Measurements from ENCODE around the gene ID1. TPM values are rescaled to one million over a fixed set of nuclear protein-coding genes. Genes with fewer than 3 reads are reported as not detected.

ID1 gene
- total and polyA plus RNA-seq, 10 donors = 47.6 to 222 (median 123) TPM

GRCh38 chr20:31654534-31654933 lies 49.4 kb downstream of the ID1 start:
- DNase-seq = no peak
- Histone ChIP-seq H3K4me1 (no peaks in the 10 kb centered on the region), H3K9me3 (no peaks in the 10 kb centered on the region), H3K36me3 (no peaks in the 10 kb centered on the region), H3K4me3 (no peak overlapping the region), H3K27ac (no peak overlapping the region), H3K27me3 (replicated peaks in 1 of 7) (no peaks in the 10 kb centered on the region)
- TF ChIP-seq POLR2A (IDR thresholded peaks at IDR 0.05) (no peak), CTCF (IDR thresholded peaks at IDR 0.05 in 8 of 11, conservative IDR thresholded peaks at IDR 0.05 in 3 of 11) (no peak), POLR2AphosphoS5 (IDR thresholded peaks at IDR 0.05) (no peak)
- WGBS, 5 donors = 76 to 85% (median 78%) methylated on average over 5 of the region's 5 CpGs
- intact Hi-C loops (cut with DNase I; ENCODE audit: low total_unique reads) = no loop called here

Small RNA genes lying within 50 kb of the gene (microRNA-seq; reads per million reads assigned to microRNA genes)
- gene MIR3193 = 0 to 0.57 (median 0) reads per million in 3 donors

Small RNA genes lying within 50 kb of the gene (small RNA-seq; reads per million reads assigned to genes)
- 0 reads per million in 4 donors for gene MIR3193

Other genes starting within 250 kb of the ID1 start
- gene DEFB118, start 236.7 kb upstream of the ID1 start, total RNA-seq = not detected
- gene DEFB118, start 236.7 kb upstream of the ID1 start, polyA plus RNA-seq = not detected
- gene DEFB119, start 214.7 kb upstream of the ID1 start, total RNA-seq = not detected
- not detected for gene DEFB119, start 214.7 kb upstream of the ID1 start, polyA plus RNA-seq
- gene DEFB121, start 199.1 kb upstream of the ID1 start, total RNA-seq = not detected
- gene DEFB121, start 199.1 kb upstream of the ID1 start, polyA plus RNA-seq = not detected
- gene DEFB123, start 164.7 kb upstream of the ID1 start, total RNA-seq = not detected
- not detected for gene DEFB123, start 164.7 kb upstream of the ID1 start, polyA plus RNA-seq
- gene DEFB124, start 130.2 kb upstream of the ID1 start, total RNA-seq = not detected
- gene DEFB124, start 130.2 kb upstream of the ID1 start, polyA plus RNA-seq = under 1 TPM in 1 of 3 donors, not detected in 2; 0.24 TPM
- 1 to 10 TPM in 6 of 7 donors, under 1 TPM in 1; 0.79 to 8.1 (median 1.7) TPM for gene REM1, start 130.0 kb upstream of the ID1 start, total RNA-seq
- 1 to 10 TPM; 1.2 to 1.6 (median 1.4) TPM for gene REM1, start 130.0 kb upstream of the ID1 start, polyA plus RNA-seq
- 100 to 1,000 TPM in 5 of 7 donors, 10 to 100 TPM in 2; 66.7 to 122 (median 104) TPM for gene HM13, start 90.8 kb upstream of the ID1 start, total RNA-seq
- 100 to 1,000 TPM in 1 of 3 donors, 10 to 100 TPM in 2; 62.1 to 105 (median 67.6) TPM for gene HM13, start 90.8 kb upstream of the ID1 start, polyA plus RNA-seq
- gene COX4I2, start 32.6 kb downstream of the ID1 start, total RNA-seq = 1 to 10 TPM in 3 of 7 donors, not detected in 4; 1.1 to 1.5 (median 1.5) TPM
- gene COX4I2, start 32.6 kb downstream of the ID1 start, polyA plus RNA-seq = 1 to 10 TPM; 1.9 to 4.6 (median 2.0) TPM
- 100 to 1,000 TPM in 4 of 7 donors, 10 to 100 TPM in 3; 70.2 to 167 (median 107) TPM for gene BCL2L1, start 117.6 kb downstream of the ID1 start, total RNA-seq
- 10 to 100 TPM; 18.7 to 55.5 (median 22.7) TPM for gene BCL2L1, start 117.6 kb downstream of the ID1 start, polyA plus RNA-seq
- 10 to 100 TPM in 3 of 7 donors, 1 to 10 TPM in 4; 2.6 to 16.2 (median 8.8) TPM for gene TPX2, start 134.0 kb downstream of the ID1 start, total RNA-seq
- 1 to 10 TPM; 1.4 to 9.3 (median 3.1) TPM for gene TPX2, start 134.0 kb downstream of the ID1 start, polyA plus RNA-seq
- 1 to 10 TPM in 6 of 7 donors, under 1 TPM in 1; 0.97 to 3.4 (median 2.2) TPM for gene MYLK2, start 214.1 kb downstream of the ID1 start, total RNA-seq
- gene MYLK2, start 214.1 kb downstream of the ID1 start, polyA plus RNA-seq = 1 to 10 TPM; 1.7 to 1.9 (median 1.8) TPM
- gene FOXS1, start 240.3 kb downstream of the ID1 start, total RNA-seq = 1 to 10 TPM; 1.4 to 5.6 (median 1.9) TPM
- 1 to 10 TPM; 1.9 to 5.7 (median 2.8) TPM for gene FOXS1, start 240.3 kb downstream of the ID1 start, polyA plus RNA-seq